ENCODE measurements around the gene SNRPF. TPM values are rescaled to one million over a fixed set of nuclear protein-coding genes. Genes with fewer than 3 reads are reported as not detected.

Gene SNRPF
- total RNA-seq, 1 donor from 2014 or later, result 12.9 TPM

DNA sequence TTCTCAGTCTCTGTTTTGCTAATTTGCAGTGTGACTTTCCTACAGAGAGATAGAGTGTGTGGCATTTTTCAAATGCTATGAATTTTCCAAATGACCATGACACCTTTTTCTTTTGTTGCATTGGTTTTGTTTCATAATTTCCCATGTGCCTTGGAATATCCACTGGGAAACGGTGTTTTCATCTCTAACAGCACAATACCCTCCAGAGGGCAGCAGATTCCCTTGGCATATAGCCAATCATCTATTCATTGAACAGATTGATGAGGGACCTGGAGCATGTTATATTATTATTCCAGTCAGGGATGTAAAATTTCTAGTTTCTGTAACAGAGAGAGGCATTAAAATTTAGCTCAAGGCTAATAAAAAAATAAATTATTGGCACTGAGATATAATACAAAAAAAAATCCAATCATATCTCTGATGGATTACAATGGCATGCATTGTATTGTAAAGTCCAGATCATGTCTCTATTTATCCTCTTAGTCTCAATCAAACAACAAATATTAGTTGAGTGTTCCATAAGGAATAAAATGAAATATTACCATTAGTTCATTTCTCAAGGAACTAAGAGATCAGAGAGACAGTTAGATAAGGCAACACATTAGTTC, 38.6 kb upstream of the SNRPF start:
- FAIRE-seq (no peak), DNase-seq (ENCODE audit: low read depth) (peak; percentile 66)
- TF ChIP-seq, protein P1, sequence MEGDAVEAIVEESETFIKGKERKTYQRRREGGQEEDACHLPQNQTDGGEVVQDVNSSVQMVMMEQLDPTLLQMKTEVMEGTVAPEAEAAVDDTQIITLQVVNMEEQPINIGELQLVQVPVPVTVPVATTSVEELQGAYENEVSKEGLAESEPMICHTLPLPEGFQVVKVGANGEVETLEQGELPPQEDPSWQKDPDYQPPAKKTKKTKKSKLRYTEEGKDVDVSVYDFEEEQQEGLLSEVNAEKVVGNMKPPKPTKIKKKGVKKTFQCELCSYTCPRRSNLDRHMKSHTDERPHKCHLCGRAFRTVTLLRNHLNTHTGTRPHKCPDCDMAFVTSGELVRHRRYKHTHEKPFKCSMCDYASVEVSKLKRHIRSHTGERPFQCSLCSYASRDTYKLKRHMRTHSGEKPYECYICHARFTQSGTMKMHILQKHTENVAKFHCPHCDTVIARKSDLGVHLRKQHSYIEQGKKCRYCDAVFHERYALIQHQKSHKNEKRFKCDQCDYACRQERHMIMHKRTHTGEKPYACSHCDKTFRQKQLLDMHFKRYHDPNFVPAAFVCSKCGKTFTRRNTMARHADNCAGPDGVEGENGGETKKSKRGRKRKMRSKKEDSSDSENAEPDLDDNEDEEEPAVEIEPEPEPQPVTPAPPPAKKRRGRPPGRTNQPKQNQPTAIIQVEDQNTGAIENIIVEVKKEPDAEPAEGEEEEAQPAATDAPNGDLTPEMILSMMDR (IDR thresholded peaks at IDR 0.05; ENCODE audit: insufficient read depth, low read length, severe bottlenecking), result peak; percentile 54
- Histone ChIP-seq H3K36me3 (ENCODE audit: control insufficient read depth, insufficient read depth, low read length) (no peaks in the 10 kb centered on the region), H3K27me3 (ENCODE audit: control insufficient read depth, insufficient read depth, low read length) (peaks cover 7% of the 10 kb centered on the region), H3K4me3 (ENCODE audit: low read depth, low read length) (no peak overlapping the region)

GRCh38 chr12:95829395-95829794, 29.4 kb upstream of the SNRPF start:
- Histone ChIP-seq H3K4me3 (ENCODE audit: low read depth, low read length) (no peak overlapping the region), H3K36me3 (ENCODE audit: control insufficient read depth, insufficient read depth, low read length) (no peaks in the 10 kb centered on the region), H3K27me3 (ENCODE audit: control insufficient read depth, insufficient read depth, low read length) (peaks cover 22% of the 10 kb centered on the region)
- FAIRE-seq, result no peak
- DNase-seq (ENCODE audit: low read depth), result no peak
- TF ChIP-seq, protein P1 (IDR thresholded peaks at IDR 0.05; ENCODE audit: insufficient read depth, low read length, severe bottlenecking), result no peak

- Histone ChIP-seq H3K27me3 (ENCODE audit: control insufficient read depth, insufficient read depth, low read length) (peaks cover 26% of the 10 kb centered on the region), H3K4me3 (ENCODE audit: low read depth, low read length) (no peak overlapping the region)
- FAIRE-seq, result peak; percentile 32
These were observed 28.2 kb upstream of the SNRPF start for GRCh38 chr12:95830335-95831089.

DNA sequence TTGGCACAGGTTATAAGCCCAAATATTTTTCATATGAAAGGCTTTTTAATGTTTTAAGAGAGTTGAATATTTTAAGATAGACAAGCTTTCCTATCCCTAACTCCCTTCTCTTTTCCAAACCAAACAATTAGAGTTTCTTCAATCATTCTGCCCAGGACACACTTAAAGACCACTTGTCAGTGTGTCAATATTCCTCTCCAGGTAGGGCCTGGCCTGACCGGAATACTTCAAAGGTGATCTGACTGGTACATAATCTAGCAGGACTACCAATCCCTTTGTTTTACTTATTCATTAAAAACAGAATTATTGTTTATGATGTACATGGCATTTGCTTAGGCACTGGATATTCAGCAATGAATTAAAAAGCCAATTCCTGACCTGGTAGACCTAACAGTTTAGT, 24.2 kb upstream of the SNRPF start:
- H3K36me3 ChIP-seq (ENCODE audit: control insufficient read depth, insufficient read depth, low read length), result no peaks in the 10 kb centered on the region
- DNase-seq (ENCODE audit: low read depth), result no peak
- TF ChIP-seq, protein P1 (IDR thresholded peaks at IDR 0.05; ENCODE audit: insufficient read depth, low read length, severe bottlenecking), result no peak
- H3K27me3 ChIP-seq (ENCODE audit: control insufficient read depth, insufficient read depth, low read length), result peaks cover 19% of the 10 kb centered on the region
- H3K4me3 ChIP-seq (ENCODE audit: low read depth, low read length), result no peak overlapping the region
- FAIRE-seq, result no peak

More at GRCh38 chr12:95830335-95831089, 28.2 kb upstream of the SNRPF start:
- no peaks in the 10 kb centered on the region for H3K36me3 ChIP-seq (ENCODE audit: control insufficient read depth, insufficient read depth, low read length)
- DNase-seq (ENCODE audit: low read depth), result no peak
- TF ChIP-seq, protein P1 (IDR thresholded peaks at IDR 0.05; ENCODE audit: insufficient read depth, low read length, severe bottlenecking), result no peak

GRCh38 chr12:95836185-95836609, 22.6 kb upstream of the SNRPF start:
- H3K4me3 ChIP-seq (ENCODE audit: low read depth, low read length), result no peak overlapping the region
- peak; percentile 94 for DNase-seq (ENCODE audit: low read depth)
- H3K27me3 ChIP-seq (ENCODE audit: control insufficient read depth, insufficient read depth, low read length), result peaks cover 15% of the 10 kb centered on the region
- no peaks in the 10 kb centered on the region for H3K36me3 ChIP-seq (ENCODE audit: control insufficient read depth, insufficient read depth, low read length)
- no peak for FAIRE-seq
- TF ChIP-seq, protein P1 (IDR thresholded peaks at IDR 0.05; ENCODE audit: insufficient read depth, low read length, severe bottlenecking), result no peak

All from bronchial epithelial cell (primary cell).